Thyroid gland (tissue), 4 donors: ENCODE data around the gene NFE2.

Experiments used
- CTCF ChIP-seq, 6 experiments: fragments of 200-600 bp in 3 of 6; fragments of 450-650 bp in 3 of 6; sonication (generic) in 3 of 6; IDR thresholded peaks; one replicate each; pipeline ENCODE4 v1.5.1; 2016 to 2019; ENCODE audit warnings: antibody characterized with exemption in 6 of 6, mild to moderate bottlenecking in 2 of 6, inconsistent platforms in 1 of 6, moderate library complexity in 1 of 6
- POLR2A ChIP-seq, 2 donors: fragments of 450-650 bp; IDR thresholded peaks; one replicate each; pipeline ENCODE4 v1.6.1; 2017; ENCODE audit warnings: antibody characterized with exemption in 2 of 2, mild to moderate bottlenecking in 2 of 2, moderate library complexity in 1 of 2

GRCh38 chr12:54349679-54350078, 48.9 kb upstream of the NFE2 start:
- TF ChIP-seq CTCF (IDR thresholded peaks at IDR 0.05) (no peak), POLR2A (IDR thresholded peaks at IDR 0.05) (no peak)
